ENCODE measurements around the gene WNT4. TPM values are rescaled to one million over a fixed set of nuclear protein-coding genes. Genes with fewer than 3 reads are reported as not detected.

WNT4 gene
- total and polyA plus RNA-seq, 8 donors = 0.69 to 17.6 (median 4.0) TPM

DNA sequence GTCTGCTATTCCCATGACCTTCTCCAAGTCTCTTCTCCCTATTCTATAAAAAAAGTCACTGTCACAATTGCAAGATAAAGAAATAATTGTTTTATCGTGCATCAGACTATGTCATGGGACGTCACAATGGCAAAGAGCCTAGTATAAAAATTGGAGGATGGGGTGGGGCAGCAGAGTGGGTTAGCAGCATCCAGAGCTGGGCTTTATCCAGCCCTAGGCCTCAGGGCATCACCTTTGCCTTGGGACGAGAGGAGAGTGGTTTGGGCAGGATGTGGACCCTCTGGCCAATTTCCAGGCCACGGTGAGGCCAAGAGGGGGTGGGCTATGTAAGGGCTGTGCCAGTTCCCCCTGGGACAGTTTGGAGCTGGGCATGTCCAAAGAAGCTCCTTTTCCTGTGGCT, 25.7 kb downstream of the WNT4 start:
- TF ChIP-seq CTCF (IDR thresholded peaks at IDR 0.05) = no peak
- intact Hi-C loops (cut with DNase I) = no loop called here
- H3K9me3 ChIP-seq = no peaks in the 10 kb centered on the region
- FAIRE-seq (no peak), ATAC-seq (no peak), DNase-seq (no peak)
- H3K4me1 ChIP-seq = no peaks in the 10 kb centered on the region
- no peaks in the 10 kb centered on the region for H3K27me3 ChIP-seq
- WGBS, 2 donors = 81 to 88% methylated on average over 4 of the region's 4 CpGs
- no peak overlapping the region for H3K4me3 ChIP-seq
- peaks cover 0 to 1% (median 0%) of the 10 kb centered on the region in 3 donors for H3K36me3 ChIP-seq
- H3K27ac ChIP-seq = no peak overlapping the region

DNA sequence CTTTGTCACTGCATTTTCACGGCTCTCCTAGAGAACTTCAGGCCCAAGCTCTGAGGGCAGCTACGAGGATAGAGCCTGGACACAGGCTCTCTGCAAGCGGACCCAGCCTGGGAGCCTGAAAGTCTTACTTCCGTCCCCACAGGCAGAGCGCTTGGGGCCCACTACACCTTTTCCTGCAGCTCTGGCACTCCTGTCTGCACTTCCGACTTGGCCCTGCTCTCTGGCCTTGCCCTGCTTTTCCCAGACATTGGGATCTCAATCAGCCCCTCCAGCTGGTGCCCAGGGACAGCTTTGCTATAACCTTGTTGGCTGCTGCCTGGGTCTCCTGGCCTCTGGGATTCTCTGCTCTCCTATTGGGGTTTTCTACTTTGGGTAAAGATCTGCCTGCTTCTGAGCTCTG, 27.6 kb downstream of the WNT4 start:
- H3K9me3 ChIP-seq = no peaks in the 10 kb centered on the region
- H3K36me3 ChIP-seq = peaks cover 0 to 4% (median 0%) of the 10 kb centered on the region in 3 donors
- no peak for ATAC-seq
- H3K27ac ChIP-seq = no peak overlapping the region
- peak in 1 of 6 donors; percentile 8 for DNase-seq
- WGBS, 2 donors = 89 to 90% methylated on average over 6 of the region's 6 CpGs
- no peak for TF ChIP-seq CTCF (IDR thresholded peaks at IDR 0.05)
- H3K4me3 ChIP-seq = no peak overlapping the region
- H3K4me1 ChIP-seq = no peaks in the 10 kb centered on the region
- intact Hi-C loops (cut with DNase I) = no loop called here
- no peaks in the 10 kb centered on the region for H3K27me3 ChIP-seq
- FAIRE-seq = no peak

DNA sequence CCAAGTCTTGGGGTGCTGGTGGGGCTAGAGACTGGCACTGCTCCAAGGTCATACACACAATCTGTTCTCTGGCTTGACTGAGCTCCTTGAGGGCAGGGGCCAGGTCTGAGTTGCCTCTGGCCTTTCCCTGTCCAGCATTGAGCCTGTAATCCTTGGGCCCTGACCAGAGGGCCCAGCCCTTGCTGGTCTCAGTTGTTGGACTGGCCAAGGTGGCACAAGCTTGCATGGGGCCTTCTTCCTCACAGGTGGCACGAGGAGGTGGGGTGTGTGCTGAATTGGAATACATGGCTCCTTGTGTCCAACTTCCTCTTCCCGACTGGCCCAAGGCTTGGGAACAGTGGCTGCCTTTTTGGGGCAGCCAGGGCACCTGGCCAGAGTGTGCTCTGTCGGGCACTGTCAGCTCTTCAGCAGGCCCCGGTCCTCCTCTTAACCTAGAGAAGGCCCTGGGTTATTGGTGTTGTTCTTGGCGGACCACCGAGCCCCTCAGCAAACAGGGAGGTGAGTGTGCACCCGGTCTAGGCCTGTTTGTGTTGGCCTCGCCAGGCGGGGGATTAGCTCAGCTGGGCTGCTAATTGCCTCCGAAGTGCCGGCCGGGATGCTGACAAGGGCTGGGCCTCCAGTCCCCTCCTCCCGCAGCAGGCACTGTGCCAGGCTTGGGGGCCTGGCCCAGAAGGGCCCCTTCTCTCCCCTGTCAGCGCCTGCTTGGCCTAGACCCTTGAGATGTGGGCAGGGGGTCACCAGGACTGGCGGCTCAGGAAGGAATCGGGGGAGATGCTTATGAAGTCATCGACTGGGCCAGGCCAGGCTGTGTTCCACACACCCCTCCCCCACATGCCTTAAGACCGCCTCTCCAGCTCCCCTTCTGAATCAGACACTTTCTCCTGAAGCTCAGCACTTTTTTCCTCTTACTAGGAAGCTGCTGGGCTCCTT, 28.5 kb downstream of the WNT4 start:
- WGBS, 2 donors = 78 to 82% methylated on average over 14 to 18 of the region's 18 CpGs
- no peak for FAIRE-seq
- intact Hi-C loops (cut with DNase I) = no loop called here

GRCh38 chr1:22112554-22112953, 30.3 kb downstream of the WNT4 start:
- FAIRE-seq (no peak), DNase-seq (no peak), ATAC-seq (no peak)
- 91% methylated on average over 3 of the region's 3 CpGs for WGBS, 2 donors
- no peak for TF ChIP-seq CTCF (IDR thresholded peaks at IDR 0.05)
- H3K36me3 ChIP-seq = peaks cover 0 to 4% (median 0%) of the 10 kb centered on the region in 3 donors
- H3K27me3 ChIP-seq = no peaks in the 10 kb centered on the region
- H3K4me3 ChIP-seq = no peak overlapping the region
- H3K27ac ChIP-seq = no peak overlapping the region
- intact Hi-C loops (cut with DNase I) = no loop called here
- no peaks in the 10 kb centered on the region for H3K4me1 ChIP-seq
- no peaks in the 10 kb centered on the region for H3K9me3 ChIP-seq

More for the DNA sequence above, 28.5 kb downstream of the WNT4 start:
- H3K4me3 ChIP-seq = no peak overlapping the region
- H3K4me1 ChIP-seq = no peaks in the 10 kb centered on the region
- no peaks in the 10 kb centered on the region for H3K27me3 ChIP-seq
- TF ChIP-seq CTCF (IDR thresholded peaks at IDR 0.05) = no peak
- DNase-seq = peak in 1 of 6 donors; percentile 8
- no peak overlapping the region for H3K27ac ChIP-seq
- H3K36me3 ChIP-seq = peaks cover 0 to 4% (median 0%) of the 10 kb centered on the region in 3 donors
- no peaks in the 10 kb centered on the region for H3K9me3 ChIP-seq
- ATAC-seq = peak in 3 of 4 donors; percentile 7 to 52 (median 9)

DNA sequence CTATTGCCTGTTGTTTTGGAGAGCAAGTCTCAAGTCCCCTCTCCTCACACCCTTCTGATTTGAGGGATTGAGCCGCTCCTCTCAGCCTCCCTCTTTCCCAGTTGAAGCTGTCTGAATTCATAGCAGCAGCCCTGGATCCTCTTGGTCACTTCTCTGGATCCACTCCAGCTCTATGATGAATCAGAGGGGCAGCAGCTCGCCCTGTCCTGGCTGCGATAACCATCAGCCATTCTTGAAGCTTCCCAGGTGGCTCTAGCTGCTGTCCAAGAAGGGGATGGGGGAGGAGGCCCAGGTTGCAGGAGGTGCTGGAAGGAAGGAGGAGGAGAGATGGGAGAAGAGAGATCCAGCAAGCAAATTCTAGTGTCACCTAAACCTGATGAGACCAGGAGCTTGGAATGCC, 31.3 kb downstream of the WNT4 start:
- no peaks in the 10 kb centered on the region for H3K9me3 ChIP-seq
- intact Hi-C loops (cut with DNase I) = no loop called here
- no peak for FAIRE-seq
- H3K36me3 ChIP-seq = peaks cover 0 to 4% (median 0%) of the 10 kb centered on the region in 3 donors
- 91% methylated on average over 3 of the region's 3 CpGs for WGBS, 2 donors
- H3K4me3 ChIP-seq = no peak overlapping the region
- DNase-seq = no peak
- no peak for ATAC-seq
- no peaks in the 10 kb centered on the region for H3K27me3 ChIP-seq
- no peaks in the 10 kb centered on the region for H3K4me1 ChIP-seq
- no peak overlapping the region for H3K27ac ChIP-seq
- TF ChIP-seq CTCF (IDR thresholded peaks at IDR 0.05) = no peak
